HepG2 (cell line): ENCODE data around the gene SUMO1. TPM values are rescaled to one million over a fixed set of nuclear protein-coding genes. Genes with fewer than 3 reads are reported as not detected.

Source experiments
- CREB1 ChIP-seq, 2 experiments: fragments of 450-650 bp in 1 of 2; IDR thresholded peaks; 2 replicates each; pipeline ENCODE4 v1.6.1; 2016 to 2017; ENCODE audit warnings: control low read depth in 1 of 2, mild to moderate bottlenecking in 1 of 2, missing compliant biosample characterization in 1 of 2, missing genetic modification characterization in 1 of 2
- MED8 ChIP-seq: sonication (generic); formaldehyde crosslinking; IDR thresholded peaks from 2 replicates; pipeline ENCODE4 v1.8.1; 2023; ENCODE audit warnings: mild to moderate bottlenecking, missing genetic modification reagents; ENCODE audit not compliant: insufficient replicate concordance
- POGK ChIP-seq: sonication (generic); formaldehyde crosslinking; conservative IDR thresholded peaks from 2 replicates; pipeline ENCODE4 v1.8.0; 2022; ENCODE audit warnings: mild to moderate bottlenecking, moderate library complexity, missing genetic modification reagents
- RCOR2 ChIP-seq: IDR thresholded peaks from 2 replicates; pipeline ENCODE4 v1.6.1; 2016; ENCODE audit warnings: missing biosample characterization, missing genetic modification reagents
- SOX6 ChIP-seq, 2 experiments: fragments of 450-650 bp in 1 of 2; sonication (generic) in 1 of 2; formaldehyde crosslinking in 1 of 2; IDR thresholded peaks; 2 replicates each; pipeline versions ENCODE4 v1.4.0 to v1.6.1; 2017 to 2020; ENCODE audit warnings: antibody characterized with exemption in 1 of 2, mild to moderate bottlenecking in 1 of 2, missing genetic modification reagents in 1 of 2
- SP1 ChIP-seq, 2 experiments: fragments of 450-650 bp in 1 of 2; sonication (generic) in 1 of 2; formaldehyde crosslinking in 1 of 2; IDR thresholded peaks; 2 replicates each; pipeline versions ENCODE4 v1.4.0 to v1.6.1; 2016 to 2020; ENCODE audit warnings: missing genetic modification reagents in 1 of 2
- ZNF318 ChIP-seq: sonication (generic); formaldehyde crosslinking; IDR thresholded peaks from 2 replicates; pipeline ENCODE4 v1.4.0; 2020; ENCODE audit warnings: mild to moderate bottlenecking, missing genetic modification reagents
- polyA plus RNA-seq, 8 experiments: library from polyadenylated mRNA; depleted of rRNA in 3 of 8; stranded (reverse) in 7 of 8; unstranded in 1 of 8; fragments of >200 nt; fragmentation: Illumina TruSeq in 4 of 8; extraction: Trizol in 4 of 8; gene quantifications; 2 replicates each; pipeline versions ENCODE4 v1.2.1 to v1.2.3, GENCODE V29; 2011 to 2016; ENCODE audit warnings: low read depth in 4 of 8, missing spikeins in 1 of 8, mixed read lengths in 1 of 8; ENCODE audit not compliant: insufficient read depth in 1 of 8
- total RNA-seq, 5 experiments: library from RNA; depleted of rRNA; stranded (reverse); fragments of >200 nt; fragmentation: Illumina TruSeq; extraction: Trizol; gene quantifications; 2 replicates each; pipeline ENCODE4 v1.2.3, GENCODE V29; 2016; ENCODE audit warnings: low read depth in 1 of 5
- TF ChIP-seq, protein P1 (sequence below): sonication (generic); formaldehyde crosslinking; conservative IDR thresholded peaks from 2 replicates; pipeline ENCODE4 v1.8.0; 2022; ENCODE audit warnings: missing genetic modification reagents
- TF ChIP-seq, protein P2 (sequence below): sonication (generic); formaldehyde crosslinking; IDR thresholded peaks from 2 replicates; pipeline ENCODE4 v1.8.1; 2023; ENCODE audit warnings: mild to moderate bottlenecking, inconsistent platforms, moderate library complexity, missing genetic modification reagents, borderline replicate concordance

Gene SUMO1
- total and polyA plus RNA-seq, 2 of the 13 experiments (the other 11 are each of a cell fraction or from before 2014, with no cell fraction given), result 101 to 173 TPM

- peak; percentile 76; the same call in 1 of the 2 replicates for TF ChIP-seq ZNF318 (CRISPR knock-in tag)
- TF ChIP-seq CREB1 (IDR thresholded peaks at IDR 0.05), result peak; percentile 90
- TF ChIP-seq CREB1 (CRISPR knock-in tag; IDR thresholded peaks at IDR 0.05), result peak; percentile 98
- TF ChIP-seq SOX6 (IDR thresholded peaks at IDR 0.05), result no peak
- peak; percentile 68 for TF ChIP-seq SOX6 (CRISPR knock-in tag; IDR thresholded peaks at IDR 0.05)
- TF ChIP-seq, protein P1, sequence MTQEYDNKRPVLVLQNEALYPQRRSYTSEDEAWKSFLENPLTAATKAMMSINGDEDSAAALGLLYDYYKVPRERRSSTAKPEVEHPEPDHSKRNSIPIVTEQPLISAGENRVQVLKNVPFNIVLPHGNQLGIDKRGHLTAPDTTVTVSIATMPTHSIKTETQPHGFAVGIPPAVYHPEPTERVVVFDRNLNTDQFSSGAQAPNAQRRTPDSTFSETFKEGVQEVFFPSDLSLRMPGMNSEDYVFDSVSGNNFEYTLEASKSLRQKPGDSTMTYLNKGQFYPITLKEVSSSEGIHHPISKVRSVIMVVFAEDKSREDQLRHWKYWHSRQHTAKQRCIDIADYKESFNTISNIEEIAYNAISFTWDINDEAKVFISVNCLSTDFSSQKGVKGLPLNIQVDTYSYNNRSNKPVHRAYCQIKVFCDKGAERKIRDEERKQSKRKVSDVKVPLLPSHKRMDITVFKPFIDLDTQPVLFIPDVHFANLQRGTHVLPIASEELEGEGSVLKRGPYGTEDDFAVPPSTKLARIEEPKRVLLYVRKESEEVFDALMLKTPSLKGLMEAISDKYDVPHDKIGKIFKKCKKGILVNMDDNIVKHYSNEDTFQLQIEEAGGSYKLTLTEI, result no peak
- TF ChIP-seq SP1 (IDR thresholded peaks at IDR 0.05), result no peak
- TF ChIP-seq SP1 (CRISPR knock-in tag; IDR thresholded peaks at IDR 0.05), result 0 out of 2 replicates have a peak, but pooled peaks have one; percentile 61
- TF ChIP-seq RCOR2, result no peak
- TF ChIP-seq, protein P2, sequence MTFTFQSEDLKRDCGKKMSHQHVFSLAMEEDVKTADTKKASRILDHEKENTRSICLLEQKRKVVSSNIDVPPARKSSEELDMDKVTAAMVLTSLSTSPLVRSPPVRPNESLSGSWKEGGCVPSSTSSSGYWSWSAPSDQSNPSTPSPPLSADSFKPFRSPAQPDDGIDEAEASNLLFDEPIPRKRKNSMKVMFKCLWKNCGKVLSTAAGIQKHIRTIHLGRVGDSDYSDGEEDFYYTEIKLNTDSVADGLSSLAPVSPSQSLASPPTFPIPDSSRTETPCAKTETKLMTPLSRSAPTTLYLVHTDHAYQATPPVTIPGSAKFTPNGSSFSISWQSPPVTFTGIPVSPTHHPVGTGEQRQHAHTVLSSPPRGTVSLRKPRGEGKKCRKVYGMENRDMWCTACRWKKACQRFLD, result no peak; the same call in 1 of the 2 replicates
- TF ChIP-seq POGK (CRISPR knock-in tag), result peak; percentile 71
- TF ChIP-seq MED8 (CRISPR knock-in tag), result peak; percentile 92
These were observed at the start of gene SUMO1 (continued) for GRCh38 chr2:202238234-202239197.
